K562 (cell line): ENCODE results near the gene MLKL. TPM values are rescaled to one million over a fixed set of nuclear protein-coding genes. Genes with fewer than 3 reads are reported as not detected.
A peak's percentile ranks its signal among the peaks of the same experiment; 100 is the strongest.

ENCODE experiments used
- CBFA2T2 ChIP-seq: fragments of 450-650 bp; conservative IDR thresholded peaks from 2 replicates; pipeline ENCODE4 v1.6.1; 2017; ENCODE audit warnings: mild to moderate bottlenecking
- CBX8 ChIP-seq: fragments of 200-600 bp; sonication (generic); IDR thresholded peaks from 2 replicates; pipeline ENCODE4 v1.6.1; 2012; ENCODE audit warnings: borderline replicate concordance, mixed run types, low read depth, mild to moderate bottlenecking, moderate library complexity, mixed read lengths, low read length, control low read depth, inconsistent platforms; ENCODE audit not compliant: poor library complexity, severe bottlenecking; ENCODE audit errors: extremely low read depth
- CHAMP1 ChIP-seq: fragments of 450-650 bp; IDR thresholded peaks from 2 replicates; pipeline ENCODE4 v1.6.1; 2016; ENCODE audit warnings: mild to moderate bottlenecking
- COPS2 ChIP-seq: fragments of 450-650 bp; conservative IDR thresholded peaks from 2 replicates; pipeline ENCODE4 v1.6.1; 2016; ENCODE audit warnings: mild to moderate bottlenecking, moderate library complexity
- CREB3 ChIP-seq: fragments of 450-650 bp; conservative IDR thresholded peaks from 2 replicates; pipeline ENCODE4 v1.6.1; 2016; ENCODE audit warnings: missing genetic modification characterization, low read depth, mild to moderate bottlenecking, missing compliant biosample characterization, moderate library complexity
- ESRRA ChIP-seq: fragments of 450-650 bp; IDR thresholded peaks from 2 replicates; pipeline ENCODE4 v1.6.1; 2014; ENCODE audit warnings: low read depth, mild to moderate bottlenecking, moderate library complexity, borderline replicate concordance
- HDAC2 ChIP-seq: fragments of 450-650 bp; IDR thresholded peaks from 2 replicates; pipeline ENCODE4 v1.6.1; 2016; ENCODE audit warnings: mild to moderate bottlenecking
- HNRNPUL1 ChIP-seq: fragments of 200-400 bp; formaldehyde crosslinking; IDR thresholded peaks from 2 replicates; pipeline ENCODE4 v1.6.1; 2017; ENCODE audit warnings: low read length
- LARP7 ChIP-seq: fragments of 450-650 bp; IDR thresholded peaks from 2 replicates; pipeline ENCODE4 v1.6.1; 2016
- MCM7 ChIP-seq, 2 experiments: fragments of 450-650 bp; IDR thresholded peaks; 2 replicates each; pipeline ENCODE4 v1.6.1; 2016 to 2018
- MNT ChIP-seq, 2 experiments: fragments of 450-650 bp; conservative IDR thresholded peaks; 2 replicates each; pipeline ENCODE4 v1.6.1; 2017; ENCODE audit warnings: mild to moderate bottlenecking in 2 of 2, moderate library complexity in 2 of 2
- RAD21 ChIP-seq, 2 experiments: fragments of 250-450 bp in 1 of 2; fragments of 450-650 bp in 1 of 2; sonication (Bioruptor Pico) in 1 of 2; formaldehyde crosslinking in 1 of 2; IDR thresholded peaks in 1 of 2; conservative IDR thresholded peaks in 1 of 2; 2 replicates each; pipeline versions ENCODE4 v1.4.0 to v1.8.0; 2020 to 2022; ENCODE audit warnings: mild to moderate bottlenecking in 2 of 2, moderate library complexity in 1 of 2
- RBM22 ChIP-seq: fragments of 200-400 bp; formaldehyde crosslinking; IDR thresholded peaks from 2 replicates; pipeline ENCODE4 v1.6.1; 2018; ENCODE audit warnings: low read length, low read depth; ENCODE audit not compliant: poor library complexity, severe bottlenecking
- SAFB2 ChIP-seq: fragments of 200-400 bp; formaldehyde crosslinking; IDR thresholded peaks from 2 replicates; pipeline ENCODE4 v1.6.1; 2018; ENCODE audit warnings: borderline replicate concordance, low read length, low read depth, moderate library complexity; ENCODE audit not compliant: severe bottlenecking
- SIN3A ChIP-seq, 2 experiments: fragments of 150-350 bp in 1 of 2; IDR thresholded peaks; 2 replicates each; pipeline ENCODE4 v1.6.1; 2011 to 2016; ENCODE audit warnings: borderline replicate concordance in 2 of 2, low read depth in 2 of 2, low read length in 2 of 2, mild to moderate bottlenecking in 2 of 2, moderate library complexity in 2 of 2; ENCODE audit not compliant: control insufficient read depth in 1 of 2
- SPI1 ChIP-seq: IDR thresholded peaks from 2 replicates; pipeline ENCODE4 v1.6.1; 2011; ENCODE audit warnings: low read depth, low read length, control low read depth, borderline replicate concordance
- TARDBP ChIP-seq: fragments of 450-650 bp; IDR thresholded peaks from 2 replicates; pipeline ENCODE4 v1.6.1; 2016
- TSC22D4 ChIP-seq: fragments of 450-650 bp; IDR thresholded peaks from 2 replicates; pipeline ENCODE4 v1.6.1; 2016; ENCODE audit warnings: missing genetic modification characterization, missing biosample characterization, control low read depth
- ZKSCAN3 ChIP-seq: fragments of 250-450 bp; sonication (Bioruptor Pico); IDR thresholded peaks from 2 replicates; pipeline ENCODE4 v1.4.0; 2020
- ZNF511 ChIP-seq: sonication (generic); formaldehyde crosslinking; IDR thresholded peaks from 2 replicates; pipeline ENCODE4 v1.8.0; 2022; ENCODE audit warnings: mild to moderate bottlenecking, missing genetic modification reagents
- ZNF584 ChIP-seq: fragments of 200-800 bp; sonication (Bioruptor generic); IDR thresholded peaks from 2 replicates; pipeline ENCODE4 v1.6.1; 2016; ENCODE audit warnings: low read depth, mild to moderate bottlenecking, missing genetic modification characterization, missing compliant biosample characterization
- polyA plus RNA-seq, 8 experiments: library from polyadenylated mRNA; depleted of rRNA in 4 of 8; stranded (reverse) in 5 of 8; unstranded in 3 of 8; fragments of >200 nt; fragmentation: Nextera tagmentation in 2 of 8; fragmentation: Illumina TruSeq in 1 of 8; extraction: Ambion mirVana in 2 of 8; extraction: Trizol in 1 of 8; gene quantifications; 2 replicates each; pipeline versions ENCODE4 v1.2.1 to v1.2.3, GENCODE V29; 2011 to 2014; ENCODE audit warnings: inconsistent platforms in 1 of 8, missing spikeins in 1 of 8
- total RNA-seq, 7 experiments: library from RNA; depleted of rRNA in 6 of 7; stranded (reverse); fragments of >200 nt in 6 of 7; fragmentation: Illumina TruSeq in 2 of 7; extraction: Trizol in 2 of 7; gene quantifications; 2 replicates each; pipeline versions ENCODE4 v1.2.1 to v1.2.3, GENCODE V29; 2011 to 2021; ENCODE audit warnings: low replicate concordance in 1 of 7

The MLKL gene
- total and polyA plus RNA-seq, 9 of the 15 experiments (the other 6 are each of a cell fraction or from before 2014, with no cell fraction given): 1.6 to 6.1 (median 4.8) TPM

- TF ChIP-seq ESRRA (0 out of 2 replicates have a peak, but pooled peaks have one; percentile 29), CBX8 (no peak), ZNF511 (CRISPR knock-in tag) (no peak), MCM7 (IDR thresholded peaks at IDR 0.05) (no peak), HDAC2 (no peak), RAD21 (CRISPR knock-in tag; conservative IDR thresholded peaks at IDR 0.05 in 1 of 2, IDR thresholded peaks at IDR 0.05 in 1 of 2) (no peak), SPI1 (no peak), TSC22D4 (tag) (no peak), LARP7 (no peak), MNT (conservative IDR thresholded peaks at IDR 0.05) (peak in 1 of 2 experiments; percentile 60; a peak in 1 of 4 replicates), CHAMP1 (no peak; the same call in 1 of the 2 replicates), CREB3 (tag) (no peak), HNRNPUL1 (no peak), SAFB2 (no peak), SIN3A (IDR thresholded peaks at IDR 0.05; ENCODE audit: borderline replicate concordance in 2 of 2, control insufficient read depth in 1 of 2, low read depth in 2 of 2, low read length in 2 of 2) (no peak), ZNF584 (CRISPR knock-in tag) (peak; percentile 38; the same call in 1 of the 2 replicates), RBM22 (no peak), COPS2 (no peak), CBFA2T2 (peak; percentile 89), ZKSCAN3 (CRISPR knock-in tag) (no peak), TARDBP (no peak)
Observed at GRCh38 chr16:74695450-74696422, 4.9 kb downstream of the MLKL start (continued).
